Ovary (tissue), 9 donors: ENCODE measurements around the gene TNKS2. TPM values are rescaled to one million over a fixed set of nuclear protein-coding genes. Genes with fewer than 3 reads are reported as not detected.
A peak's percentile ranks its signal among the peaks of the same experiment; 100 is the strongest.

Experiments
- DNase-seq, 5 donors: peaks; one replicate each; pipeline ENCODE4 v3.0.0-alpha.2; 2019 to 2020
- H3K27ac ChIP-seq, 2 donors: fragments of 200-600 bp; one replicate each; pipeline versions ENCODE4 v1.5.1 to v1.8.0; 2019 to 2022
- H3K27me3 ChIP-seq: fragments of 200-600 bp; one replicate; pipeline ENCODE4 v1.8.0; 2022
- H3K36me3 ChIP-seq: fragments of 200-600 bp; sonication (generic); one replicate; pipeline ENCODE4 v1.5.1; 2019
- H3K4me1 ChIP-seq: one replicate; pipeline ENCODE4 v1.8.1; 2013; ENCODE audit warnings: mild to moderate bottlenecking, moderate library complexity; ENCODE audit not compliant: insufficient read depth
- H3K4me3 ChIP-seq: fragments of 200-600 bp; sonication (generic); one replicate; pipeline ENCODE4 v1.5.1; 2017
- H3K9me3 ChIP-seq, 2 donors: fragments of 200-600 bp in 1 of 2; sonication (generic) in 1 of 2; one replicate each; pipeline versions ENCODE4 v1.5.1 to v1.8.1; 2013 to 2019; ENCODE audit warnings: mild to moderate bottlenecking in 1 of 2, moderate library complexity in 1 of 2
- EP300 ChIP-seq: sonication (generic); formaldehyde crosslinking; IDR thresholded peaks from one replicate; pipeline ENCODE4 v1.6.1; 2017; ENCODE audit warnings: antibody characterized with exemption
- POLR2A ChIP-seq: fragments of 450-650 bp; IDR thresholded peaks from one replicate; pipeline ENCODE4 v1.6.1; 2017; ENCODE audit warnings: antibody characterized with exemption, mild to moderate bottlenecking, moderate library complexity
- WGBS, 3 donors: extraction: QIAGEN DNeasy Blood & Tissue Kit in 1 of 3; methylation state at CpG; one replicate each; pipeline versions ENCODE4 v1.1.5 to v1.1.7; 2013 to 2017; 5-methylcytosine and 5-hydroxymethylcytosine counted together
- intact Hi-C, 4 donors: fragments of 100-400 bp; cut with DNase I; formaldehyde crosslinking; loops; one replicate each; pipeline versions ENCODE4 v1.11.0 to v1.15.1; 2022 to 2023
- polyA plus RNA-seq, 2 donors: library from polyadenylated mRNA; stranded (reverse); fragments of 200-250 nt in 1 of 2; fragments of 350-450 nt in 1 of 2; fragmentation: Illumina TruSeq in 1 of 2; extraction: RNeasy Lipid Tissue Mini Kit (QIAGEN cat#74804) in 1 of 2; gene quantifications; one replicate each; pipeline ENCODE4 v1.2.3, GENCODE V29; 2013 to 2014
- total RNA-seq, 7 donors: library from RNA; depleted of rRNA in 2 of 7; stranded (reverse); fragments of >200 nt in 2 of 7; fragmentation: NEBNext Ultra II Directional in 3 of 7; extraction: Animal tissue kit (Norgen Biotek cat#: 25700) in 3 of 7; gene quantifications; one replicate each; pipeline versions ENCODE4 v1.1.0 to v1.2.4, GENCODE V29; 2016 to 2023
- TF ChIP-seq, protein P1 (sequence below), 3 donors: fragments of 450-650 bp in 2 of 3; fragments of 200-600 bp in 1 of 3; IDR thresholded peaks; one replicate each; pipeline versions ENCODE4 v1.5.1 to v1.8.0; 2016 to 2022; ENCODE audit warnings: antibody characterized with exemption in 3 of 3, mild to moderate bottlenecking in 1 of 3
- donor health status: DM: no; HTN: no; CAD: no; lungs with moderate emphysema.
- donor health status: DM: no; HTN: no; CAD: no.
- donor health status: Bipolar disorder and iron deficiency.
- donor health status: DM: yes; HTN: yes; CAD: no.
- donor health status: DM: no; HTN: no; CAD: no.
- donor health status: DM: yes; HTN: yes; CAD: no.

TNKS2 gene
- total and polyA plus RNA-seq, 9 donors: 19.4 to 52.6 (median 42.8) TPM

DNA sequence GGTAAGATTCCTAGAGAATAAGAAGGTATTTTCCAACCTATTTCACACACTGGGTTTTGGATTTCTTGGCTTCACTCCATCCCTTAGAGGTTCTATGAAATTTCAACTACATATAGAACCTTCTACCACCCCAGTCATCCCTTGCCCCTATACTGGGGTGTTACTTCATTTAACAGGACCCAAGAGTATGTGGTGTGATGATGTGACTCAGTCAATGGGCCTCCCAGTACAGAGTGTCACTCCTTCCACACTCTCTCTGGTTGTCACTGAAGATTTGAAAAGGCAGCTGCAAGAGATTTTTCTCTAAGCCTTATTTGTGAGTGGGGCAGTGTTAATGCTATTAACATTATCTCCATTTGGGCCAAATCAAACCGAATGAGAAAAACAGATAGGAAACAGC lies 77.6 kb downstream of the TNKS2 start:
- Histone ChIP-seq H3K4me3 (no peak overlapping the region), H3K27ac (no peak overlapping the region), H3K36me3 (no peaks in the 10 kb centered on the region), H3K27me3 (no peaks in the 10 kb centered on the region), H3K9me3 (no peaks in the 10 kb centered on the region), H3K4me1 (no peaks in the 10 kb centered on the region)
- TF ChIP-seq EP300 (no peak), POLR2A (no peak)
- TF ChIP-seq, protein P1, sequence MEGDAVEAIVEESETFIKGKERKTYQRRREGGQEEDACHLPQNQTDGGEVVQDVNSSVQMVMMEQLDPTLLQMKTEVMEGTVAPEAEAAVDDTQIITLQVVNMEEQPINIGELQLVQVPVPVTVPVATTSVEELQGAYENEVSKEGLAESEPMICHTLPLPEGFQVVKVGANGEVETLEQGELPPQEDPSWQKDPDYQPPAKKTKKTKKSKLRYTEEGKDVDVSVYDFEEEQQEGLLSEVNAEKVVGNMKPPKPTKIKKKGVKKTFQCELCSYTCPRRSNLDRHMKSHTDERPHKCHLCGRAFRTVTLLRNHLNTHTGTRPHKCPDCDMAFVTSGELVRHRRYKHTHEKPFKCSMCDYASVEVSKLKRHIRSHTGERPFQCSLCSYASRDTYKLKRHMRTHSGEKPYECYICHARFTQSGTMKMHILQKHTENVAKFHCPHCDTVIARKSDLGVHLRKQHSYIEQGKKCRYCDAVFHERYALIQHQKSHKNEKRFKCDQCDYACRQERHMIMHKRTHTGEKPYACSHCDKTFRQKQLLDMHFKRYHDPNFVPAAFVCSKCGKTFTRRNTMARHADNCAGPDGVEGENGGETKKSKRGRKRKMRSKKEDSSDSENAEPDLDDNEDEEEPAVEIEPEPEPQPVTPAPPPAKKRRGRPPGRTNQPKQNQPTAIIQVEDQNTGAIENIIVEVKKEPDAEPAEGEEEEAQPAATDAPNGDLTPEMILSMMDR (IDR thresholded peaks at IDR 0.05): no peak
- intact Hi-C loops: no loop called here
- 74 to 79% (median 77%) methylated on average over 1 of the region's 1 CpG for WGBS, 3 donors
- DNase-seq: no peak

DNA sequence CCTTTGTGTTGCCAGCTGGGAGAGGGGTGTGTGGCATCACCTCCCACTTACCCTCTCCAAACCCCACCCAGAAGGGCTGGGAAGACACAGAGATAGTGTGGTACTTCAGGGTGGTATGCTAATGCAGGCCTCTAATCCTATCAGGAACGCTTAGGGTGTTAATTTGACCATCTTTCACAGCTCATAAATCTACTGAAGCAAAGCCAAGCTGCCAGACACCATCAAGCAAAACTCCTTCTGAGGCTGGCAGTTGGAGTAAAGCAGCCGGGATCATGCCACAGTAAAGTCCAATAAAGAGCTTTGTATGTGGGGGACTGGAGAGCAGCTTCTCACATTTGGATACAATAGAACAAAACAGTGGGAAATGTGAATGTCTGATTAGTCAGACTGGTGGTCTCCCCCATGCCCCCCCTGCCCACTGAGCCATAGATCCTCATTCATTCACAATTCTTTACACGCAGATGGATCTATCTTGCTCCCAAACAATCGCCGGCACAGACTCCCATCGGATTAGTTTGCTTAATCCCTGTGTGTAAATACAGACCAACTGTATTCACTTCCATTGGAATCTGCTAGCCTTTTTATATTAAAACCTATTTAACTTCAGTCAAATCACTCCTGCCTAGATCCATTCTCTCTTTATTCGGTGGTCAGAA lies 81.4 kb downstream of the TNKS2 start:
- intact Hi-C loops: no loop called here
- Histone ChIP-seq H3K27ac (no peak overlapping the region), H3K4me3 (no peak overlapping the region)

DNA sequence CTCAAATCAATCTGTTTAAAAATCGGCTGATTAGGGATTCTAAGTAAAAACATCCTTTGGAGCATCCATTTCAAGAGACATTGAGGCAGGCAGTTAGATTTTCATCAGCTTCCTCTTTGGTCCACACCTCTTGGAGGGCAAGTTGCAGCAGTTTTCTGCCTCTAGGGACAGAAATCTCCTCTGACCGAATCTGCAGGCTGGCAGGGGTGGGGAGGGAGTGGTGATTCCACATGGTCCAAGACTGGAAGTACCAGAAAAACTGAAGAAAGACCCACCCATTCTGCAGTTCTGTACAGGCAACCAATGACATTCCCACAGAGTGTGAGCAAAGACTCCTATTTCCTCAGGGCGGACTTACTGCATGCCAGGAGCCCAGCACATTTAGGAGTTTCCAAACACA lies 82.1 kb downstream of the TNKS2 start:
- TF ChIP-seq EP300: no peak
- no peak for TF ChIP-seq POLR2A
- TF ChIP-seq, protein P1 (IDR thresholded peaks at IDR 0.05): no peak
- H3K27me3 ChIP-seq: no peaks in the 10 kb centered on the region
- intact Hi-C loops: no loop called here
- no peak overlapping the region for H3K4me3 ChIP-seq
- no peaks in the 10 kb centered on the region for H3K36me3 ChIP-seq
- whole genome bisulfite sequencing, 3 donors: 36 to 41% (median 37%) methylated on average over 3 of the region's 3 CpGs
- H3K9me3 ChIP-seq: no peaks in the 10 kb centered on the region
- DNase-seq: no peak
- no peak overlapping the region for H3K27ac ChIP-seq
- no peaks in the 10 kb centered on the region for H3K4me1 ChIP-seq

More for the DNA sequence above, 81.4 kb downstream of the TNKS2 start:
- no peaks in the 10 kb centered on the region for H3K36me3 ChIP-seq
- no peaks in the 10 kb centered on the region for H3K4me1 ChIP-seq
- TF ChIP-seq, protein P1 (IDR thresholded peaks at IDR 0.05): no peak
- WGBS, 3 donors: 53 to 67% (median 60%) methylated on average over 7 of the region's 7 CpGs
- H3K27me3 ChIP-seq: no peaks in the 10 kb centered on the region
- H3K9me3 ChIP-seq: no peaks in the 10 kb centered on the region
- DNase-seq: no peak

DNA sequence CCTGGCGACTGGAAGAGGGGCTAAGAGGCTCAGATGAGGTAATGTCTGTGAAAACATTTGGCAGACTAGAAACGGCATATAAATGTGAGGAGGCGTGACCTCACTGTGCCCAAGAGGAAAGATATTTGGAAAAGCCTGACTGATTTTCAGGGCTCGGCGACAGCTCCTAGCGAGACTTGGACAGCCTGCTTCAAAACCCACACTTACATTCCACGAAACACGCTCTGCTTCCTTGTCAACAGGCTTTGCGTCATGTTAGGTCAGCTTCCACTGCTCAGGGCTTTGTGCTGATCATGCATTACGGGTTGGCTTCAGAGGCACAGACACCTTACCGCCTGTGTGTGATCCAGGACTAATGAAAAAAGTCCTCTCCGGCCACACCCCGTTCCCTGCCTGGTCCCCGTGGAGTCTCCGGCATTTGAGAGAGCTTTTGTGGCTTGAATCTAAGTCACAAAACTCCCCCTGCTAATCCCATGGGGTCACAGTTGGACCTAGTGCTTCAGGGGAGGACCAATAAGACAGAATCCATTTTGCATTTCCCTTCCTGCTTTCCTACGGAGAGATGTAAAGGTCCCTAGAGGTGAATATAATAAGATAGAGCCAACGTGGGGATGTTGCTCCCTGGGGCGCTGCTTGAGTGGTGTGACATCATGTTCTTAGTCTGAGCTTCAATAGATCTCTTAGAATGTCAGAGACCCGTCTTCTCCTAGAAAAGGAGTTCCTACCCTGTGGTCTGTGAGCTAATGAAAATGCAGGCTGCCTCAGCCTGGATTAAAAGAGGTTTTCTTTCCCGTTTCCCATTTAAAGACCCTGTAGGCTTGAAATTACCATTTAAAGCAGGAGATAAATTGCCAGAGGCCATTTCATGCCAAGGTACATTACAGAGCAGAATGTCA lies 85.6 kb downstream of the TNKS2 start:
- Histone ChIP-seq H3K36me3 (no peaks in the 10 kb centered on the region), H3K27me3 (no peaks in the 10 kb centered on the region), H3K27ac (peak overlapping the region in 1 of 2 donors; percentile 52), H3K9me3 (no peaks in the 10 kb centered on the region), H3K4me3 (no peak overlapping the region), H3K4me1 (no peaks in the 10 kb centered on the region)
- intact Hi-C loops: no loop called here
- 56 to 61% (median 57%) methylated on average over 20 of the region's 20 CpGs for WGBS, 3 donors
- peak; percentile 30 to 46 (median 40) for DNase-seq
- TF ChIP-seq EP300 (no peak), POLR2A (no peak)
- TF ChIP-seq, protein P1 (IDR thresholded peaks at IDR 0.05): no peak
